HG03280 (cell line): Measurements from ENCODE around the gene TP63.

Source experiments
- ATAC-seq: cut with Tn5 transposase; IDR thresholded peaks from one replicate; pipeline ENCODE4 v1.9.1; 2021; ENCODE audit warnings: mild to moderate bottlenecking, moderate library complexity; ENCODE audit not compliant: unreplicated experiment

Gene TP63

GRCh38 chr3:189902230-189903186, 271.3 kb downstream of the TP63 start:
- no peak for ATAC-seq

- no peak for ATAC-seq
Measured at GRCh38 chr3:189903562-189904250, 272.5 kb downstream of the TP63 start.

- ATAC-seq = no peak
Measured at GRCh38 chr3:189907803-189908202, 276.6 kb downstream of the TP63 start.

GRCh38 chr3:189908646-189909045, 277.5 kb downstream of the TP63 start:
- no peak for ATAC-seq

GRCh38 chr3:189909139-189909538, 277.9 kb downstream of the TP63 start:
- no peak for ATAC-seq

- ATAC-seq = no peak
Measured at GRCh38 chr3:189909573-189909972, 278.4 kb downstream of the TP63 start.

GRCh38 chr3:189911001-189911400, 279.8 kb downstream of the TP63 start:
- no peak for ATAC-seq

- ATAC-seq = no peak
Measured at GRCh38 chr3:189914799-189915198, 283.6 kb downstream of the TP63 start.

GRCh38 chr3:189921770-189922169, 290.6 kb downstream of the TP63 start:
- ATAC-seq = no peak

GRCh38 chr3:189927975-189928895, 297.0 kb downstream of the TP63 start:
- no peak for ATAC-seq

GRCh38 chr3:189936201-189936945, 305.2 kb downstream of the TP63 start:
- ATAC-seq = no peak

GRCh38 chr3:189937302-189938127, 306.3 kb downstream of the TP63 start:
- ATAC-seq = no peak

- no peak for ATAC-seq
Measured at GRCh38 chr3:189941125-189941524, 309.9 kb downstream of the TP63 start.

GRCh38 chr3:189941679-189942078, 310.5 kb downstream of the TP63 start:
- no peak for ATAC-seq

GRCh38 chr3:189942948-189943347, 311.8 kb downstream of the TP63 start:
- ATAC-seq = no peak

- no peak for ATAC-seq
Measured at GRCh38 chr3:189944285-189945145, 313.3 kb downstream of the TP63 start.

- no peak for ATAC-seq
Measured at GRCh38 chr3:189945935-189946709, 314.9 kb downstream of the TP63 start.
